ENCODE data around the gene PRELID2.
A peak's percentile ranks its signal among the peaks of the same experiment; 100 is the strongest.
"Not testable (repeated sequence)": the region's sequence is repeated elsewhere in the genome, so short reads cannot be mapped to it uniquely, and the experiment has no call there.

The PRELID2 gene

GRCh38 chr5:145841299-145841698, 6.2 kb upstream of the PRELID2 start:
- no peak overlapping the region for H3K9ac ChIP-seq (ENCODE audit: low read depth, low read length, poor library complexity, severe bottlenecking)
- H3K4me3 ChIP-seq (ENCODE audit: low read length, poor library complexity, severe bottlenecking): no peak overlapping the region
- TF ChIP-seq EZH2phosphoT487 (IDR thresholded peaks at IDR 0.05; ENCODE audit: borderline replicate concordance) (no peak), CTCF (conservative IDR thresholded peaks at IDR 0.05; ENCODE audit: low read length) (no peak)
- H4K20me1 ChIP-seq (ENCODE audit: insufficient read depth, low read length, poor library complexity, severe bottlenecking): no peaks in the 10 kb centered on the region
- H3K4me1 ChIP-seq (ENCODE audit: insufficient read depth, low read length, poor library complexity, severe bottlenecking): peaks cover under 1% of the 10 kb centered on the region
- H3F3A ChIP-seq (ENCODE audit: low read depth): no peaks in the 10 kb centered on the region
- H3K79me2 ChIP-seq (ENCODE audit: insufficient read depth, low read length): no peaks in the 10 kb centered on the region
- peak overlapping the region; percentile 19; the same call in 1 of the 2 replicates for H2AFZ ChIP-seq (ENCODE audit: low read length)
- H3K9me2 ChIP-seq (replicated peaks; ENCODE audit: low read depth, low read length): no peaks in the 10 kb centered on the region
- no peak overlapping the region for H3K4me2 ChIP-seq (ENCODE audit: low read depth, low read length, poor library complexity, severe bottlenecking)
- H3K36me3 ChIP-seq (ENCODE audit: insufficient read depth, low read length): no peaks in the 10 kb centered on the region
- no peaks in the 10 kb centered on the region for H3K27me3 ChIP-seq (ENCODE audit: insufficient read depth, low read length, poor library complexity, severe bottlenecking)
- no peaks in the 10 kb centered on the region for H3K9me3 ChIP-seq (ENCODE audit: insufficient read depth, low read depth, low read length)

DNA sequence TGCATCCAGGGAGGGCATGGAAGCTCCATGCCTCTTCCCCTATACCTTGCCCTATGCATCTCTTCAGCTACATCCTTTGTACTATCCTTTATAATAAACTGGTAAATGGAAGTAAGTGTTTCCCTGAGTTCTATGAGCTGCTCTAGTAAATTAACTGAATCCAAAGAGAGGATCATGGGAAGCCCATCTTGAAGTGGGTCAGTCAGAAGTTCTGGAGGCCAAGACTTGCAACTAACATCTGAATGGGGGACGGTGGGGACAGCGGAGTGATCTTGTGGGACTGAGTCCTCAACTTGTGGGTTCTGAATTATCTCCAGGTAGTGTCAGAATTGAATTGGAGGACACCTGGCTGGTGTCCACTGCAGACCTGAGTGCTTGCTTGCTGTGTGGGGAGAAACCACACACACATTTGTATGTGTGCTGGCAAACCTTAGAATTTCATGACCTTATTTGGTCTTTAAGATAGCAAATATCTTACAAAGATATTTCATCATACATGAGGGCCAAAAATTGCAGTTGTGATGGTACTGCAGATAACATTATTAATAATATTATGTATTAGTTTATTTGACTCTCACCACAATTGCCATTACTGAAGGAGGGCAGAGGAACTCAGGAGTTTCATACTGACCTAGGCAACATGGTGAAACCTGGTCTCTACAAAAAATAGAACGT, 5.5 kb upstream of the PRELID2 start:
- no peak overlapping the region for H3K4me2 ChIP-seq (ENCODE audit: low read depth, low read length, poor library complexity, severe bottlenecking)
- H3F3A ChIP-seq (ENCODE audit: low read depth): no peaks in the 10 kb centered on the region
- H3K9ac ChIP-seq (ENCODE audit: low read depth, low read length, poor library complexity, severe bottlenecking): no peak overlapping the region
- H3K9me2 ChIP-seq (replicated peaks; ENCODE audit: low read depth, low read length): no peaks in the 10 kb centered on the region
- H3K79me2 ChIP-seq (ENCODE audit: insufficient read depth, low read length): peaks cover 4% of the 10 kb centered on the region; the same call in 1 of the 2 replicates
- H3K4me1 ChIP-seq (ENCODE audit: insufficient read depth, low read length, poor library complexity, severe bottlenecking): peaks cover 7% of the 10 kb centered on the region
- no peak overlapping the region for H3K4me3 ChIP-seq (ENCODE audit: low read length, poor library complexity, severe bottlenecking)
- H3K9me3 ChIP-seq (ENCODE audit: insufficient read depth, low read depth, low read length): no peaks in the 10 kb centered on the region
- no peaks in the 10 kb centered on the region for H3K27me3 ChIP-seq (ENCODE audit: insufficient read depth, low read length, poor library complexity, severe bottlenecking)
- no peaks in the 10 kb centered on the region for H4K20me1 ChIP-seq (ENCODE audit: insufficient read depth, low read length, poor library complexity, severe bottlenecking)
- TF ChIP-seq EZH2phosphoT487 (IDR thresholded peaks at IDR 0.05; ENCODE audit: borderline replicate concordance) (no peak), CTCF (conservative IDR thresholded peaks at IDR 0.05; ENCODE audit: low read length) (no peak)
- no peak overlapping the region for H2AFZ ChIP-seq (ENCODE audit: low read length)
- H3K36me3 ChIP-seq (ENCODE audit: insufficient read depth, low read length): no peaks in the 10 kb centered on the region

GRCh38 chr5:145838276-145838675, 3.1 kb upstream of the PRELID2 start:
- no peaks in the 10 kb centered on the region for H3K36me3 ChIP-seq (ENCODE audit: insufficient read depth, low read length)
- H3K9me2 ChIP-seq (replicated peaks; ENCODE audit: low read depth, low read length): no peaks in the 10 kb centered on the region
- H3K9ac ChIP-seq (ENCODE audit: low read depth, low read length, poor library complexity, severe bottlenecking): no peak overlapping the region
- H3K79me2 ChIP-seq (ENCODE audit: insufficient read depth, low read length): peaks cover 24% of the 10 kb centered on the region
- no peaks in the 10 kb centered on the region for H3F3A ChIP-seq (ENCODE audit: low read depth)
- no peaks in the 10 kb centered on the region for H3K9me3 ChIP-seq (ENCODE audit: insufficient read depth, low read depth, low read length)
- H3K27me3 ChIP-seq (ENCODE audit: insufficient read depth, low read length, poor library complexity, severe bottlenecking): no peaks in the 10 kb centered on the region
- H3K4me1 ChIP-seq (ENCODE audit: insufficient read depth, low read length, poor library complexity, severe bottlenecking): peaks cover 22% of the 10 kb centered on the region
- TF ChIP-seq EZH2phosphoT487 (IDR thresholded peaks at IDR 0.05; ENCODE audit: borderline replicate concordance) (no peak), CTCF (conservative IDR thresholded peaks at IDR 0.05; ENCODE audit: low read length) (no peak)
- H3K4me2 ChIP-seq (ENCODE audit: low read depth, low read length, poor library complexity, severe bottlenecking): no peak overlapping the region
- no peak overlapping the region for H3K4me3 ChIP-seq (ENCODE audit: low read length, poor library complexity, severe bottlenecking)
- H4K20me1 ChIP-seq (ENCODE audit: insufficient read depth, low read length, poor library complexity, severe bottlenecking): peaks cover 4% of the 10 kb centered on the region
- H2AFZ ChIP-seq (ENCODE audit: low read length): 0 out of 2 replicates have a peak overlapping the region, but pooled peaks have one; percentile 6

- H3F3A ChIP-seq (ENCODE audit: low read depth); H3K36me3 ChIP-seq (ENCODE audit: insufficient read depth, low read length); H3K9me3 ChIP-seq (ENCODE audit: insufficient read depth, low read depth, low read length); H3K27me3 ChIP-seq (ENCODE audit: insufficient read depth, low read length, poor library complexity, severe bottlenecking); H3K9me2 ChIP-seq (replicated peaks; ENCODE audit: low read depth, low read length); H4K20me1 ChIP-seq (ENCODE audit: insufficient read depth, low read length, poor library complexity, severe bottlenecking): not testable (repeated sequence)
- peak overlapping the region; percentile 81 for H3K9ac ChIP-seq (ENCODE audit: low read depth, low read length, poor library complexity, severe bottlenecking)
- H2AFZ ChIP-seq (ENCODE audit: low read length): peak overlapping the region; percentile 95
- H3K4me3 ChIP-seq (ENCODE audit: low read length, poor library complexity, severe bottlenecking): peak overlapping the region; percentile 98
- peaks cover 38% of the 10 kb centered on the region for H3K4me1 ChIP-seq (ENCODE audit: insufficient read depth, low read length, poor library complexity, severe bottlenecking)
- H3K79me2 ChIP-seq (ENCODE audit: insufficient read depth, low read length): peaks cover 42% of the 10 kb centered on the region
- peak overlapping the region; percentile 80 for H3K4me2 ChIP-seq (ENCODE audit: low read depth, low read length, poor library complexity, severe bottlenecking)
Observed at GRCh38 chr5:145836241-145836640, 1.1 kb upstream of the PRELID2 start.
